ES-I3 (cell line): Measurements from ENCODE around the gene PCDHGA6.
"Not testable (repeated sequence)": the region's sequence is repeated elsewhere in the genome, so short reads cannot be mapped to it uniquely, and the experiment has no call there.

Experiments used
- H3K36me3 ChIP-seq: 2 replicates; pipeline ENCODE4 v1.6.1; 2013; ENCODE audit warnings: mild to moderate bottlenecking, low read length, control low read depth, moderate library complexity; ENCODE audit not compliant: insufficient read depth
- H3K4me1 ChIP-seq: 2 replicates; pipeline ENCODE4 v1.6.1; 2013; ENCODE audit warnings: mild to moderate bottlenecking, control low read depth, low read length; ENCODE audit not compliant: insufficient read depth
- H3K9ac ChIP-seq: 2 replicates; pipeline ENCODE4 v1.6.1; 2013; ENCODE audit warnings: low read depth, mild to moderate bottlenecking, low read length, moderate library complexity
- H3K9me3 ChIP-seq: 2 replicates; pipeline ENCODE4 v1.6.1; 2013; ENCODE audit warnings: mild to moderate bottlenecking, low read length, moderate library complexity; ENCODE audit not compliant: control insufficient read depth, insufficient read depth

The PCDHGA6 gene

DNA sequence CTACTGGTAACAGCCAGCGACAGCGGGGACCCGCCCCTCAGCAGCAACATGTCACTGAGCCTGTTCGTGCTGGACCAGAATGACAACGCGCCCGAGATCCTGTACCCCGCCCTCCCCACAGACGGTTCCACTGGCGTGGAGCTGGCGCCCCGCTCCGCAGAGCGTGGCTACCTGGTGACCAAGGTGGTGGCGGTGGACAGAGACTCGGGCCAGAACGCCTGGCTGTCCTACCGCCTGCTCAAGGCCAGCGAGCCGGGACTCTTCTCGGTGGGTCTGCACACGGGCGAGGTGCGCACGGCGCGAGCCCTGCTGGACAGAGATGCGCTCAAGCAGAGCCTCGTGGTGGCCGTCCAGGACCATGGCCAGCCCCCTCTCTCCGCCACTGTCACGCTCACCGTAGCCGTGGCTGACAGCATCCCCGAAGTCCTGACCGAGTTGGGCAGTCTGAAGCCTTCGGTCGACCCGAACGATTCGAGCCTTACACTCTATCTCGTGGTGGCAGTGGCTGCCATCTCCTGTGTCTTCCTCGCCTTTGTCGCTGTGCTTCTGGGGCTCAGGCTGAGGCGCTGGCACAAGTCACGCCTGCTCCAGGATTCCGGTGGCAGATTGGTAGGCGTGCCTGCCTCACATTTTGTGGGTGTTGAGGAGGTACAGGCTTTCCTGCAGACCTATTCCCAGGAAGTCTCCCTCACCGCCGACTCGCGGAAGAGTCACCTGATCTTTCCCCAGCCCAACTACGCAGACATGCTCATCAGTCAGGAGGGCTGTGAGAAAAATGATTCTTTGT is 20.9 kb downstream of the PCDHGA6 start:
- peaks cover 40% of the 10 kb centered on the region for H3K9me3 ChIP-seq
- H3K4me1 ChIP-seq, H3K9ac ChIP-seq, H3K36me3 ChIP-seq: not testable (repeated sequence)

DNA sequence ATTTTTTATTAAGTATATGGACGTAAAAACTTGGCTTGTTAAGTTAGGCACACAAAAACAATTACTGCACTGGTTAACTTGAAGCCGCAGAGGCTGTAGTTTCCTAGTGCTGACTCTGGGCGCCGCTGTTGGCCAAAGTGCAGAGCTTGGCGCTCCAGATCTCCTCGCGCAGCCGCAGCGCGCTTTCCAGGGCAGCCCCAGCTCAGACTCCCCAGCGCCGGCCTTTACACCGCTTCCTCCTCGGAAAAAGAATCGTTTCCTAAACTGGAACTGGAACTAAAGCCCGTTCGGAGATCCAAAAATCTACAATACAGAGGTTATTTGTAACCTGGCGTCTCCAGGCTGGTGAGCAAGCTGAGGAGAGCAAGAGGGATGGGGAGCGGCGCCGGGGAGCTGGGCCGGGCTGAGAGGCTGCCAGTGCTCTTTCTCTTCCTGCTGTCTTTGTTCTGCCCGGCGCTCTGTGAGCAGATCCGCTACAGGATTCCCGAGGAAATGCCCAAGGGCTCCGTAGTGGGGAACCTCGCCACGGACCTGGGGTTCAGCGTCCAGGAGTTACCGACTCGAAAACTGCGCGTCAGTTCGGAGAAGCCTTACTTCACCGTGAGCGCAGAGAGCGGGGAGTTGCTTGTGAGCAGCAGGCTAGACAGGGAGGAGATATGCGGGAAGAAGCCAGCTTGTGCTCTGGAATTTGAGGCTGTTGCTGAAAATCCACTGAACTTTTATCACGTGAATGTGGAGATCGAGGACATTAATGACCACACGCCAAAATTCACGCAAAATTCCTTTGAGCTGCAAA is 24.3 kb downstream of the PCDHGA6 start, which contains the start of gene PCDHGB5:
Gene PCDHGB5, plus strand, starts transcription at position 192 of the 796 bp plus-strand sequence. Its CDS starts 181 bp downstream, at position 373.
- not testable (repeated sequence) for H3K4me1 ChIP-seq, H3K36me3 ChIP-seq, H3K9ac ChIP-seq
- H3K9me3 ChIP-seq, result peaks cover 27% of the 10 kb centered on the region

DNA sequence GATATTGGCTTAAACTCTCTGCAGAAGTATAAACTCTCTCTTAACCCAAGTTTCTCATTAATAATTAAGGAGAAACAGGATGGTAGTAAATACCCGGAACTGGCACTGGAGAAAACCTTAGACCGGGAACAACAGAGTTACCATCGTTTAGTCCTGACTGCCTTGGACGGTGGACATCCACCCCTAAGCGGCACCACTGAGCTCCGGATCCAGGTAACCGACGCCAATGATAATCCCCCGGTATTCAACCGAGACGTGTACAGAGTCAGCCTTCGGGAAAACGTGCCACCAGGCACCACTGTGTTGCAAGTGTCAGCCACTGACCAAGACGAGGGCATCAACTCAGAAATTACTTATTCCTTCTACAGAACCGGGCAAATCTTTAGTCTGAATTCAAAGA is 24.9 kb downstream of the PCDHGA6 start:
- Histone ChIP-seq H3K9me3 (peaks cover 22% of the 10 kb centered on the region), H3K4me1 (no peaks in the 10 kb centered on the region), H3K9ac (no peak overlapping the region), H3K36me3 (peaks cover 5% of the 10 kb centered on the region; the same call in 1 of the 2 replicates)

DNA sequence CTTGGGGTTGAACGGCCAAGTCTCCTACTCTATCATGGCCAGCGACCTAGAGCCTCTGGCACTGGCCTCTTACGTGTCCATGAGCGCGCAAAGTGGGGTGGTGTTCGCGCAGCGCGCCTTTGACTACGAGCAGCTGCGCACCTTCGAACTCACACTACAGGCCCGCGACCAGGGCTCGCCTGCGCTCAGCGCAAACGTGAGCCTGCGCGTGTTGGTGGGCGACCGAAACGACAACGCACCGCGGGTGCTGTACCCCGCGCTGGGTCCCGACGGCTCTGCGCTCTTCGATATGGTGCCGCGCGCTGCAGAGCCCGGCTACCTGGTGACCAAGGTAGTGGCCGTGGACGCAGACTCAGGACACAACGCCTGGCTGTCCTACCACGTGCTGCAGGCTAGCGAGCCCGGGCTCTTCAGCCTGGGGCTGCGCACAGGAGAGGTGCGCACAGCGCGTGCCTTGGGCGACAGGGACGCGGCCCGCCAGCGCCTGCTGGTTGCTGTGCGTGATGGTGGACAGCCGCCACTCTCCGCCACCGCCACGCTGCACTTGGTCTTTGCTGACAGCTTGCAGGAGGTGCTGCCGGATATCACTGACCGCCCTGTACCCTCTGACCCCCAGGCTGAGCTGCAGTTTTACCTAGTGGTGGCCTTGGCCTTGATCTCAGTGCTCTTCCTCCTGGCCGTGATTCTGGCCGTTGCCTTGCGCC is 26.0 kb downstream of the PCDHGA6 start:
- no peaks in the 10 kb centered on the region for H3K4me1 ChIP-seq
- no peak overlapping the region for H3K9ac ChIP-seq
- H3K36me3 ChIP-seq, result no peaks in the 10 kb centered on the region
- H3K9me3 ChIP-seq, result peaks cover 15% of the 10 kb centered on the region

DNA sequence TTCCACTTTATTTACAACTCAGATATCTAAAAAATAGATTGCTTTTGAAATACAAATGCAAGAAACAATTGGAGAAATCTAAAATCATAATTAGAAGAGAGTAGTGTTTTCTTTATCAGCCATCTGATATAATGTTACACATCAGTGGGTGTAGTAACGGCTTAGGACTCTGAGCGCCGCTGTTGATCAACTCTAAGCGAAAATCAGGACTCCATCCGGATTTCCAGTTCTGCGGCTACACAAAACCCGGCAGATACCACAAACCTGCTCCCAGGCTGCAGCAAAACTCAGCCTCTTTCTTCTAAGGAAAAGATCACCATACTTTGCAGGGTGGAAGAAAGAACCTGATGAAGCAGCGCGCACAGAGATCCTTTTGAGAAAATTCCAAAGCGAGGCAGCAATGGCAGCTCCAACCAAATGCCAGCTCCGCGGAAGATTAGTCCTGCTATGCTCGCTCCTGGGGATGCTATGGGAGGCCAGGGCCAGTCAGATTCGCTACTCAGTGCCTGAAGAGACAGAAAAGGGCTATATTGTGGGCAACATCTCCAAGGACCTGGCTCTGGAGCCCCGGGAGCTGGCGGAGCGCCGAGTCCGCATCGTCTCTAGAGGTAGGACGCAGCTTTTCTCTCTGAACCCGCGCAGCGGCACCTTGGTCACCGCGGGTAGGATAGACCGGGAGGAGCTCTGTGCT is 29.0 kb downstream of the PCDHGA6 start, which contains the start of gene PCDHGA9:
Gene PCDHGA9, plus strand, starts transcription at position 226 of the 691 bp plus-strand sequence. Its CDS starts 175 bp downstream, at position 401.
- no peak within 1 kb of the TSS for H3K9ac ChIP-seq
- peaks cover 6% of the 10 kb centered on the region for H3K9me3 ChIP-seq
- H3K36me3 ChIP-seq, result no peaks in the 10 kb centered on the region
- H3K4me1 ChIP-seq, result no peaks in the 10 kb centered on the region

DNA sequence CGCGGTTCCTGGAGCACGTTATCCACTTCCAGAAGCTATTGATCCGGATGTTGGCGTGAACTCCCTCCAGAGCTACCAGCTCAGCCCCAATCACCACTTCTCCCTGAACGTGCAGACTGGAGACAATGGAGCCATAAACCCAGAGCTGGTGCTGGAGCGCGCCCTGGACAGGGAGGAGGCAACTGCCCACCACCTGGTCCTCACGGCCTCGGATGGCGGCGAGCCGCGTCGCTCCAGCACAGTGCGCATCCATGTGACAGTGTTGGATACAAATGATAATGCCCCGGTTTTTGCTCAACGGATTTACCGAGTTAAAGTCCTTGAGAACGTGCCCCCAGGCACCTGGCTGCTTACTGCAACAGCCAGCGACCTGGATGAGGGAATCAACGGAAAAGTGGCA is 29.7 kb downstream of the PCDHGA6 start:
- Histone ChIP-seq H3K9me3 (peaks cover 6% of the 10 kb centered on the region), H3K9ac (no peak overlapping the region), H3K36me3 (no peaks in the 10 kb centered on the region), H3K4me1 (no peaks in the 10 kb centered on the region)

DNA sequence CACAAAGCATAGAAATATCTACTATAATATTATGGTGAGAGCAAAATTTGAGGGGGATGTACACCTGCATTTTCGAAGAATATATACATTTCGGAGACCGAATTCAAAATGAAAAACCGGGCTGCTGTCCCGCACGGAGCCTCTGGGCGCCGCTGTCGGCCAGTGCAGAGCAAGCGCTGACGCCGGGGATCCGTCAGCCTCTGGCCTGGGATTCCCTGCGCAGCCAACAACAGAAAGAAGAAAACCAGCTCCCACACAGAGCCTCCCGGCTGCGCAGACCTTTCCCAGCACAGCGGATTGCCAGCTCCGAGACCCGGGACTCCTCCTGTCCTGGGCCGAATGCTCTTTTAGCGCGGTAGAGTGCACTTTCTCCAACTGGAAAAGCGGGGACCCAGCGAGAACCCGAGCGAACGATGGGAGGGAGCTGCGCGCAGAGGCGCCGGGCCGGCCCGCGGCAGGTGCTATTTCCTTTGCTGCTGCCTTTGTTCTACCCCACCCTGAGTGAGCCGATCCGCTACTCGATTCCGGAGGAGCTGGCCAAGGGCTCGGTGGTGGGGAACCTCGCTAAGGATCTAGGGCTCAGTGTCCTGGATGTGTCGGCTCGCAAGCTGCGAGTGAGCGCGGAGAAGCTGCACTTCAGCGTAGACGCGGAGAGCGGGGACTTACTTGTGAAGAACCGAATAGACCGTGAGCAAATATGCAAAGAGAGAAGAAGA is 34.3 kb downstream of the PCDHGA6 start, which contains the start of gene PCDHGB6:
Gene PCDHGB6, plus strand, starts transcription at position 232 of the 716 bp plus-strand sequence. Its CDS starts 182 bp downstream, at position 414.
- H3K9ac ChIP-seq, result peak within 1 kb of the TSS; percentile 50; the same call in 1 of the 2 replicates
- not testable (repeated sequence) for H3K9me3 ChIP-seq, H3K4me1 ChIP-seq, H3K36me3 ChIP-seq

DNA sequence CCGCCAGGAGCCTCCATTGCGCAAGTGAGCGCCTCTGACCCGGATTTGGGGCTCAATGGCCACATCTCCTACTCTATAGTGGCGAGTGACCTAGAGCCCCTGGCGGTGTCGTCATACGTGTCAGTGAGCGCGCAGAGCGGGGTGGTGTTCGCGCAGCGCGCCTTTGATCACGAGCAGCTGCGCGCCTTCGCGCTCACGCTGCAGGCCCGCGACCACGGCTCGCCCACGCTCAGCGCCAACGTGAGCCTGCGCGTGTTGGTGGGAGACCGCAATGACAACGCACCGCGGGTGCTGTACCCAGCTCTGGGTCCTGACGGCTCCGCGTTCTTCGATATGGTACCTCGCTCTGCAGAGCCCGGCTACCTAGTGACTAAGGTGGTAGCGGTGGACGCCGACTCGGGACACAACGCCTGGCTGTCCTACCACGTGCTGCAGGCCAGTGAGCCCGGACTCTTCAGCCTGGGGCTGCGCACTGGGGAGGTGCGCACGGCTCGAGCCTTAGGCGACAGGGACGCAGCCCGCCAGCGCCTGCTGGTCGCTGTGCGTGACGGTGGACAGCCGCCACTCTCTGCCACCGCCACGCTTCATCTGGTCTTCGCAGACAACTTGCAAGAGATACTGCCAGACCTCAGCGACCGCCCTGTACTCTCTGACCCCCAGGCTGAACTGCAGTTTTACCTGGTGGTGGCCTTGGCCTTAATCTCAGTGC is 36.1 kb downstream of the PCDHGA6 start:
- H3K36me3 ChIP-seq, result no peaks in the 10 kb centered on the region
- no peak overlapping the region for H3K9ac ChIP-seq
- H3K9me3 ChIP-seq, result no peaks in the 10 kb centered on the region
- no peaks in the 10 kb centered on the region for H3K4me1 ChIP-seq

DNA sequence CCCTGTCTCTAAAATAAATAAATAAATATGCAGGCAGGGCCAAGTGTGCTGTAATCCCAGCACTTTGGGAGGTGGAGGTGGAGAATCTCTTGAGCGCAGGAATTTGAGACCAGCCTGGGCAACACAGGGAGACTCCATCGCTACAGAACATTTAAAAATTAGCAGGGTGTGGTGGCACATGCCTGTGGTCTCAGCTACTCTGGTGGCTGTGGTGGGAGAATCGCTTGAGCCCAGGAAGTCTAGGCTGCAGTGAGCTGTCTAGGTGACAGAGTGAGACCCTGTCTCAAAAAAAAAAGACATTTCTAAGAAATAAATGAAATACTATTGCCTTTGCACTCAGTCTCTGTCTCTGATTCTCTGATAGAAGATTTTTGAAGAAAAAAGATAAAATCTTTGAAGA is 37.9 kb downstream of the PCDHGA6 start:
- Histone ChIP-seq H3K36me3 (no peaks in the 10 kb centered on the region), H3K4me1 (no peaks in the 10 kb centered on the region), H3K9me3 (no peaks in the 10 kb centered on the region), H3K9ac (no peak overlapping the region)

DNA sequence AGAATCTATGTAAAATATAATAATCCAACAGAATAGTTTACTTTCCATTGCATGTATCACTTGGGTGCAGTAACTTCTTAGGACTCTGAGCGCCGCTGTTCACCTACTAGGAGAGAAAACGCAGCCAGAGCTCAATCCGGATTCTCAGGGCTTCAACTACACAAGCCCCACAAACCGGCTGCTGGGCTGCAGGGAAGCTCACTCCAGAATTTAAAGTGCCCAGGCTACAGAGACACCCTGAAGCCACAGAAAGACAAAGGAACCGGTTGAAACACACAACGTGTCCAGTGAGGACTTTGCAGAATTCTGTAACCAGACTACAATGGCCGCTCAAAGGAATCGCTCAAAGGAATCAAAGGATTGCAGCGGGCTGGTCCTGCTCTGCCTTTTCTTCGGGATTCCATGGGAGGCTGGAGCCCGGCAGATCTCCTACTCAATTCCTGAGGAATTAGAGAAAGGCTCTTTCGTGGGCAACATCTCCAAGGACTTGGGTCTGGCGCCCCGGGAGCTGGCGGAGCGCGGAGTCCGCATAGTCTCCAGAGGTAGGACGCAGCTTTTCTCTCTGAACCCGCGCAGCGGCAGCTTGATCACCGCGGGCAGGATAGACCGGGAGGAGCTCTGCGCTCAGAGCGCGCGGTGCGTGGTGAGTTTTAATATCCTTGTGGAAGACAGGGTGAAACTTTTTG is 39.3 kb downstream of the PCDHGA6 start, which contains the start of gene PCDHGA10:
Gene PCDHGA10, plus strand, starts transcription at position 134 of the 686 bp plus-strand sequence. Its CDS starts 189 bp downstream, at position 323.
- H3K9ac ChIP-seq, result peak within 1 kb of the TSS; percentile 24; the same call in 1 of the 2 replicates
- H3K9me3 ChIP-seq, result no peaks in the 10 kb centered on the region
- H3K4me1 ChIP-seq, result no peaks in the 10 kb centered on the region
- no peaks in the 10 kb centered on the region for H3K36me3 ChIP-seq

DNA sequence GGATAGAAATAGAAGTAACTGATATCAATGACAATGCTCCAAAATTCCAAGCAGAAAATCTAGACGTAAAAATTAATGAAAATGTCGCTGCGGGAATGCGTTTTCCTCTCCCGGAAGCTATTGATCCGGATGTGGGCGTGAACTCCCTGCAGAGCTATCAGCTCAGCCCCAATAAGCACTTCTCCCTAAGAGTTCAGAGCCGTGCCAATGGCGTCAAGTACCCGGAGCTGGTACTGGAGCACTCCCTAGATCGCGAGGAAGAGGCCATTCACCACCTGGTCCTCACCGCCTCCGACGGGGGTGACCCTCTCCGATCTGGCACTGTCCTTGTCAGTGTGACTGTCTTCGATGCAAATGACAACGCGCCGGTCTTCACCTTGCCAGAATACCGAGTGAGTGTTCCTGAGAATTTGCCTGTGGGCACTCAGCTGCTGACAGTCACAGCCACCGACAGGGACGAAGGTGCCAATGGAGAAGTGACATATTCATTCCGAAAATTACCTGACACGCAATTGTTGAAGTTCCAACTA is 39.9 kb downstream of the PCDHGA6 start:
- Histone ChIP-seq H3K4me1 (no peaks in the 10 kb centered on the region), H3K9me3 (no peaks in the 10 kb centered on the region), H3K9ac (peak overlapping the region; percentile 24; the same call in 1 of the 2 replicates), H3K36me3 (no peaks in the 10 kb centered on the region)

DNA sequence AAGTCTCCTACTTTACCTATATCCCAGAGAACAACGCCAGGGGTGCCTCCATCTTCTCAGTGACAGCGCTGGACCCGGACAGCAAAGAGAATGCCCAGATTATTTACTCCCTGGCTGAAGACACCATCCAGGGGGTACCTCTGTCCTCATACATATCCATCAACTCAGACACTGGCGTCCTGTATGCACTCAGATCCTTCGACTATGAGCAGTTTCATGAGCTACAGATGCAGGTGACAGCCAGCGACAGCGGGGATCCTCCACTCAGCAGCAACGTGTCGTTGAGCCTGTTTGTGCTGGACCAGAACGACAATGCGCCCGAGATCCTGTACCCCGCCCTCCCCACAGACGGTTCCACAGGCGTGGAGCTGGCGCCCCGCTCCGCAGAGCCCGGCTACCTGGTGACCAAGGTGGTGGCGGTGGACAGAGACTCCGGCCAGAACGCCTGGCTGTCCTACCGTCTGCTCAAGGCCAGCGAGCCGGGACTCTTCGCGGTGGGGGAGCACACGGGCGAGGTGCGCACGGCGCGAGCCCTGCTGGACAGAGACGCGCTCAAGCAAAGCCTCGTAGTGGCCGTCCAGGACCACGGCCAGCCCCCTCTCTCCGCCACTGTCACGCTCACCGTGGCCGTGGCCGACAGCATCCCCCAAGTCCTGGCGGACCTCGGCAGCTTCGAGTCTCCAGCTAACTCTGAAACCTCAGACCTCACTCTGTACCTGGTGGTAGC is 41.0 kb downstream of the PCDHGA6 start:
- H3K9ac ChIP-seq, H3K4me1 ChIP-seq, H3K9me3 ChIP-seq, H3K36me3 ChIP-seq: not testable (repeated sequence)
